ENCODE measurements around the gene MLLT10. TPM values are rescaled to one million over a fixed set of nuclear protein-coding genes. Genes with fewer than 3 reads are reported as not detected.

The MLLT10 gene
- polyA plus RNA-seq, 4 donors = 8.9 to 34.3 (median 13.4) TPM

GRCh38 chr10:21724020-21724589, 190.1 kb downstream of the MLLT10 start:
- H3K27ac ChIP-seq (ENCODE audit: low read depth in 1 of 3, low read length in 2 of 3) = no peak overlapping the region
- H3K27me3 ChIP-seq (ENCODE audit: control insufficient read depth in 3 of 3, insufficient read depth in 3 of 3, low read length in 3 of 3) = no peaks in the 10 kb centered on the region
- no peak overlapping the region for H3K4me3 ChIP-seq (ENCODE audit: low read depth in 1 of 3, low read length in 3 of 3)
- H3K4me1 ChIP-seq (ENCODE audit: control insufficient read depth in 3 of 3, insufficient read depth in 2 of 3, low read depth in 1 of 3, low read length in 2 of 3) = peaks cover 4 to 23% (median 5%) of the 10 kb centered on the region in 3 donors
- peak in 1 of 2 donors; percentile 16 for DNase-seq
- no peaks in the 10 kb centered on the region for H3K9me3 ChIP-seq (ENCODE audit: control insufficient read depth in 2 of 2, insufficient read depth in 1 of 2, low read depth in 1 of 2, low read length in 1 of 2)
- 54 to 61% (median 59%) methylated on average over 7 of the region's 7 CpGs for WGBS, 3 donors
- peaks cover 0 to 2% (median 0%) of the 10 kb centered on the region in 3 donors for H3K36me3 ChIP-seq (ENCODE audit: control insufficient read depth in 3 of 3, insufficient read depth in 2 of 3, low read depth in 1 of 3, low read length in 3 of 3)
- FAIRE-seq = no peak

- Histone ChIP-seq H3K36me3 (ENCODE audit: control insufficient read depth in 3 of 3, insufficient read depth in 2 of 3, low read depth in 1 of 3, low read length in 3 of 3) (peaks cover 0 to 2% (median under 1%) of the 10 kb centered on the region in 3 donors), H3K27me3 (ENCODE audit: control insufficient read depth in 3 of 3, insufficient read depth in 3 of 3, low read length in 3 of 3) (no peaks in the 10 kb centered on the region), H3K27ac (ENCODE audit: low read depth in 1 of 3, low read length in 2 of 3) (peak overlapping the region in 2 of 3 donors; percentile 48 to 62), H3K4me3 (ENCODE audit: low read depth in 1 of 3, low read length in 3 of 3) (no peak overlapping the region), H3K9me3 (ENCODE audit: control insufficient read depth in 2 of 2, insufficient read depth in 1 of 2, low read depth in 1 of 2, low read length in 1 of 2) (no peaks in the 10 kb centered on the region), H3K4me1 (ENCODE audit: control insufficient read depth in 3 of 3, insufficient read depth in 2 of 3, low read depth in 1 of 3, low read length in 2 of 3) (peaks cover 4 to 23% (median 5%) of the 10 kb centered on the region in 3 donors)
- peak; percentile 96 to 98 for DNase-seq
- WGBS, 3 donors = 0 to 2% (median 2%) methylated on average over 4 of the region's 4 CpGs
- peak; percentile 51 for FAIRE-seq
Observed at GRCh38 chr10:21724687-21725367, 190.8 kb downstream of the MLLT10 start.

DNA sequence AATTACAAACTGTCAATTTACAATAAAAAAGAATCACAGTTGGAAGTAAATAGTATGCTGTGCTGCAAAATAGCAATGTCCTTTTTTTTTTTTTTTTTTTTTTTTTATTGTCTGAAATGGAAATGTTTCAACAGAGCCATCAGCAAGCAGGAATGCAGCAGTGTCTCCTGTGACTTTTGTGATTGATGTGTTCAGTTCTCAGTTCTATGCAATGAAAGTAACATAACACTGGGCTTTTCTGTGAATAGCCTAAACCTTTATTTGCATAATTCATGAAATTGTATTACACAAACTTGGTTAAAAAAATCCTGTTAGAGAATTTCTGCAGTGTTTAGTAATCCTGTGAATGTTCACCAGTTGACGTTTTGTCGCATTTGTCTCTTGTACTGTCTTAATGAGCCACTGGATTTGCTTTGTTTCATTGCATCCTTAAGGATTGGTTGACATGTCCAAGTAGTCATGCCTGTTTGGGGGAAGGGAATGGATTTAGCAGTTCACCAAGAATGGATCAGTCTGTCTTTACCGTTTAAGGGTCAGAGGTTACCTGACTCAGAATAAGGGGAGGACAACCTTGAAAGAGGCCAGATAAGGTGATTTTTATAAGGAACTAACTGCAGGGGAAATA, 192.7 kb downstream of the MLLT10 start:
- 62 to 78% (median 70%) methylated on average over 3 of the region's 3 CpGs for WGBS, 3 donors
- DNase-seq = no peak
- no peak overlapping the region for H3K27ac ChIP-seq (ENCODE audit: low read depth in 1 of 3, low read length in 2 of 3)
- H3K4me1 ChIP-seq (ENCODE audit: control insufficient read depth in 3 of 3, insufficient read depth in 2 of 3, low read depth in 1 of 3, low read length in 2 of 3) = peaks cover 4 to 23% (median 5%) of the 10 kb centered on the region in 3 donors
- peaks cover 0 to 3% (median 2%) of the 10 kb centered on the region in 3 donors for H3K36me3 ChIP-seq (ENCODE audit: control insufficient read depth in 3 of 3, insufficient read depth in 2 of 3, low read depth in 1 of 3, low read length in 3 of 3)
- no peaks in the 10 kb centered on the region for H3K27me3 ChIP-seq (ENCODE audit: control insufficient read depth in 3 of 3, insufficient read depth in 3 of 3, low read length in 3 of 3)
- FAIRE-seq = no peak
- no peak overlapping the region for H3K4me3 ChIP-seq (ENCODE audit: low read depth in 1 of 3, low read length in 3 of 3)
- no peaks in the 10 kb centered on the region for H3K9me3 ChIP-seq (ENCODE audit: control insufficient read depth in 2 of 2, insufficient read depth in 1 of 2, low read depth in 1 of 2, low read length in 1 of 2)

DNA sequence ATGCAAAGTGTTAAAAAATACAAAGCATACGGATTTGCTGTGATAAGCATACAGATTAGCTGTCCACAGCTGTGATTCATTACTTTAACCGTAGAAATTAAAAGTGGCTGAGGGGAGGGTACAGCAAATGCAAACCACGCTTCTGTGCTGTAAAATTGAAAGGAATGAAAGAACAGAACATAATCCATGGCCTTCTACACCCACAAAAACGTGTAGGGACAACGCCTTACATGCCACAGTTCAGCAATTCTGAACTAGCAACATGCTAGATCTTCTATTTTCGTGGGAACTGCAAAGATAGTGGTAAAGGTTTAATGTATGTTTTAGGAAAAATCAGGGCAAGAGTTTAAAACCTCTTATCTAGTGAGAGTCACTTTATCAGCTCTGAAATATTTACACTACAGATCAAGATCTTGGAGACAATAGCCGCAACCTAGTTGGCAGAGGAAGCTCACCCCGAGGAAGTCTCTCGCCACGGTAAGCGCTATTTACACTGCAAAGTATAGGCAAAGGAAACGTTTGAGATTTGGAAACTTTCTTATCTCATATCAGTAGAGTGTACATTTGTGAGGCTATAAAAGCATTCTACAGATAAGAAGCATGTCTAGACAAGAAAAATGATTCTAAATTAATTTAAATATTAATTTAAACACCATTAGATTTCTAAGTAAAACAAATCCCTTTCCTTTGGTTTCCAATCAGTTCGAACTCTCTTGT, 193.6 kb downstream of the MLLT10 start:
- no peak overlapping the region for H3K4me3 ChIP-seq (ENCODE audit: low read depth in 1 of 3, low read length in 3 of 3)
- WGBS, 3 donors = 13 to 44% (median 36%) methylated on average over 13 of the region's 13 CpGs
- DNase-seq = peak; percentile 33 to 51

DNA sequence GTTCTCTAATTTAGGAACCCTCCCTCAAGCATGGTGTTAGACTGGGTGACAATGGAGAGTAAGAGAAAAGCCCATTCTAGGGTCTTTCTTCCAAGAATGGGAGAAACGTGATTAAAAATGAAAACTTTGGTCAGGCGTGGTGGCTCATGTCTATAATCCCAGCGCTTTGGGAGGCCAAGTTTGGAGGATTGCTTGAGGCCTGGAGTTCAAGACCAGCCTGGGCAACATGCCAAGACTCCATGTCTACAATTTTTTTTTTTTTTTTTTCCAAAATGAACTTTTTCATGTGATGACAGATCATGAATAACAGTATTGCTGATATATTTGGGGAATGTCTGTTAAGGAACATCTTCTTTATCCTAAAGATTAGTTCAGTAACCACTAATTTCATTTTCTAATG, 194.6 kb downstream of the MLLT10 start:
- 87 to 89% (median 88%) methylated on average over 3 of the region's 3 CpGs for WGBS, 3 donors
- H3K36me3 ChIP-seq (ENCODE audit: control insufficient read depth in 3 of 3, insufficient read depth in 2 of 3, low read depth in 1 of 3, low read length in 3 of 3) = peaks cover 0 to 4% (median under 1%) of the 10 kb centered on the region in 3 donors
- no peak for FAIRE-seq

More for the DNA sequence above, 193.6 kb downstream of the MLLT10 start:
- Histone ChIP-seq H3K36me3 (ENCODE audit: control insufficient read depth in 3 of 3, insufficient read depth in 2 of 3, low read depth in 1 of 3, low read length in 3 of 3) (peaks cover 0 to 3% (median 0%) of the 10 kb centered on the region in 3 donors), H3K9me3 (ENCODE audit: control insufficient read depth in 2 of 2, insufficient read depth in 1 of 2, low read depth in 1 of 2, low read length in 1 of 2) (no peaks in the 10 kb centered on the region), H3K27me3 (ENCODE audit: control insufficient read depth in 3 of 3, insufficient read depth in 3 of 3, low read length in 3 of 3) (no peaks in the 10 kb centered on the region), H3K4me1 (ENCODE audit: control insufficient read depth in 3 of 3, insufficient read depth in 2 of 3, low read depth in 1 of 3, low read length in 2 of 3) (peaks cover 4 to 23% (median 5%) of the 10 kb centered on the region in 3 donors), H3K27ac (ENCODE audit: low read depth in 1 of 3, low read length in 2 of 3) (no peak overlapping the region)
- FAIRE-seq = peak; percentile 51

DNA sequence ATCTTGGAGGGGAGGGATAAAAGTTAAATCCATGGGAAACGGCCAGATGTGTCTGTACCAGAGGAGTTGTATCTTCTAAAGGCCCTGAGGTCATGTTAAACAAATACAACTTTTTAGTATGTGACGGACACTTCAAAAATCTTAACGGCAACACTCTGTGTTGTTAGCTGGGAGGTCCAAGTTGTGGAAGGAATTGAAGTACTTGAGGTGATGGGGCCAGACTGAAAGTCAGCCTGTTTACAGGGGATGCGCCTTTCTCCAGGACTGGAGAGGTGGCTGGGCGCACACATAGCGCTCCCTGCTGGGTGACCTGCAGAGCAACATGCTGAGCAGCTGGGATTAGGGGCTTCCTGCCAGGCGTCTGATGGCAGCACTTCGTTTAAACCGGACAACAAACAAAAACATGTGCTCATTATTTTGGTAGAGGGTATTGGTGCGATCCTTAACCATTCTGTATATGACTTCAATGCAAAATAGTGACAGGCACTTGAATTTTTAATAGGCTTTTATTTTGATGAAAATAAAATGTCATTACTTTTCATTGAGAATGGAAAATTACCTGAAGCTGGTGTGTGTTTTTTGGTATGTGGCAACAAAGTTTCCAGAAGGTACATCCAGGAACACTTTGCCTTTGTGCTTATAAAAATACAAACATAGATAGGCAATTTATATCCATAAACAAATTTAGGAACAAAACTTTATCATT, 198.2 kb downstream of the MLLT10 start:
- H3K9me3 ChIP-seq (ENCODE audit: control insufficient read depth in 2 of 2, insufficient read depth in 1 of 2, low read depth in 1 of 2, low read length in 1 of 2) = no peaks in the 10 kb centered on the region
- no peak overlapping the region for H3K4me3 ChIP-seq (ENCODE audit: low read depth in 1 of 3, low read length in 3 of 3)
- no peak overlapping the region for H3K27ac ChIP-seq (ENCODE audit: low read depth in 1 of 3, low read length in 2 of 3)
- no peaks in the 10 kb centered on the region for H3K27me3 ChIP-seq (ENCODE audit: control insufficient read depth in 3 of 3, insufficient read depth in 3 of 3, low read length in 3 of 3)
- H3K36me3 ChIP-seq (ENCODE audit: control insufficient read depth in 3 of 3, insufficient read depth in 2 of 3, low read depth in 1 of 3, low read length in 3 of 3) = peaks cover 0 to 20% (median 11%) of the 10 kb centered on the region in 3 donors
- peaks cover 0 to 6% (median 0%) of the 10 kb centered on the region in 3 donors for H3K4me1 ChIP-seq (ENCODE audit: control insufficient read depth in 3 of 3, insufficient read depth in 2 of 3, low read depth in 1 of 3, low read length in 2 of 3)
- peak; percentile 15 to 69 for DNase-seq
- no peak for FAIRE-seq
- 47 to 81% (median 77%) methylated on average over 10 of the region's 10 CpGs for WGBS, 3 donors

More for the DNA sequence above, 194.6 kb downstream of the MLLT10 start:
- H3K27me3 ChIP-seq (ENCODE audit: control insufficient read depth in 3 of 3, insufficient read depth in 3 of 3, low read length in 3 of 3) = no peaks in the 10 kb centered on the region
- no peaks in the 10 kb centered on the region for H3K9me3 ChIP-seq (ENCODE audit: control insufficient read depth in 2 of 2, insufficient read depth in 1 of 2, low read depth in 1 of 2, low read length in 1 of 2)
- H3K27ac ChIP-seq (ENCODE audit: low read depth in 1 of 3, low read length in 2 of 3) = no peak overlapping the region
- no peak for DNase-seq
- peaks cover 4 to 23% (median 5%) of the 10 kb centered on the region in 3 donors for H3K4me1 ChIP-seq (ENCODE audit: control insufficient read depth in 3 of 3, insufficient read depth in 2 of 3, low read depth in 1 of 3, low read length in 2 of 3)
- no peak overlapping the region for H3K4me3 ChIP-seq (ENCODE audit: low read depth in 1 of 3, low read length in 3 of 3)

- Histone ChIP-seq H3K9me3 (ENCODE audit: control insufficient read depth in 2 of 2, insufficient read depth in 1 of 2, low read depth in 1 of 2, low read length in 1 of 2) (no peaks in the 10 kb centered on the region), H3K27me3 (ENCODE audit: control insufficient read depth in 3 of 3, insufficient read depth in 3 of 3, low read length in 3 of 3) (no peaks in the 10 kb centered on the region), H3K4me1 (ENCODE audit: control insufficient read depth in 3 of 3, insufficient read depth in 2 of 3, low read depth in 1 of 3, low read length in 2 of 3) (no peaks in the 10 kb centered on the region), H3K27ac (ENCODE audit: low read depth in 1 of 3, low read length in 2 of 3) (no peak overlapping the region), H3K36me3 (ENCODE audit: control insufficient read depth in 3 of 3, insufficient read depth in 2 of 3, low read depth in 1 of 3, low read length in 3 of 3) (peaks cover 0 to 28% (median 15%) of the 10 kb centered on the region in 3 donors), H3K4me3 (ENCODE audit: low read depth in 1 of 3, low read length in 3 of 3) (no peak overlapping the region)
- 78 to 85% (median 84%) methylated on average over 6 of the region's 6 CpGs for WGBS, 3 donors
- no peak for FAIRE-seq
- peak in 1 of 2 donors; percentile 29 for DNase-seq
Observed at GRCh38 chr10:21733710-21734109, 199.7 kb downstream of the MLLT10 start.

Measured in small intestine (tissue), 7 donors.